GM12878 (cell line): ENCODE results near the gene TOMM40L.

Experiments
- CBX5 ChIP-seq: sonication (generic); IDR thresholded peaks from 2 replicates; pipeline ENCODE4 v1.6.1; 2016; ENCODE audit warnings: low read depth, moderate library complexity, mild to moderate bottlenecking, inconsistent platforms
- CTCF ChIP-seq, 3 experiments: IDR thresholded peaks in 2 of 3; conservative IDR thresholded peaks in 1 of 3; 2 replicates each; pipeline ENCODE4 v1.5.1; 2011; ENCODE audit warnings: low read depth in 3 of 3, low read length in 3 of 3, mild to moderate bottlenecking in 3 of 3, control low read depth in 2 of 3, moderate library complexity in 2 of 3, inconsistent platforms in 1 of 3, mixed read lengths in 1 of 3; ENCODE audit not compliant: control insufficient read depth in 2 of 3, insufficient read depth in 1 of 3; ENCODE audit errors: extremely low read depth in 1 of 3
- SKIL ChIP-seq: fragments of 450-650 bp; IDR thresholded peaks from 2 replicates; pipeline ENCODE4 v1.6.1; 2017; ENCODE audit warnings: mild to moderate bottlenecking, low read depth, inconsistent platforms; ENCODE audit not compliant: poor library complexity, severe bottlenecking
- ZBTB11 ChIP-seq: fragments of 450-650 bp; formaldehyde crosslinking; IDR thresholded peaks from 2 replicates; pipeline ENCODE4 v1.5.0; 2022; ENCODE audit warnings: mild to moderate bottlenecking, missing genetic modification characterization
- ZNF24 ChIP-seq: fragments of 450-650 bp; IDR thresholded peaks from 2 replicates; pipeline ENCODE4 v1.6.1; 2017; ENCODE audit warnings: antibody characterized with exemption, mild to moderate bottlenecking

GRCh38 chr1:161196521-161197451 lies 29.1 kb upstream of the TOMM40L start:
- TF ChIP-seq SKIL (no peak), CTCF (IDR thresholded peaks at IDR 0.05 in 2 of 3, conservative IDR thresholded peaks at IDR 0.05 in 1 of 3; ENCODE audit: control insufficient read depth in 2 of 3, extremely low read depth in 1 of 3, insufficient read depth in 1 of 3, low read depth in 3 of 3, low read length in 3 of 3) (no peak), CBX5 (no peak), ZNF24 (no peak), ZBTB11 (CRISPR knock-in tag) (no peak)
